PFSK-1 (cell line): ENCODE data around the gene SYTL3.
A peak's percentile ranks its signal among the peaks of the same experiment; 100 is the strongest.

Source experiments
- FOXP2 ChIP-seq: optimal IDR thresholded peaks from 2 replicates; pipeline ENCODE3; 2011; ENCODE audit warnings: borderline replicate concordance, control low read depth, inconsistent platforms; ENCODE audit not compliant: insufficient read depth; ENCODE audit errors: extremely low read length, extremely low read depth
- POLR2AphosphoS5 ChIP-seq: IDR thresholded peaks from 2 replicates; pipeline ENCODE4 v1.6.1; 2012; ENCODE audit warnings: low read depth, mild to moderate bottlenecking, control low read depth, low read length, moderate library complexity
- SIN3A ChIP-seq: IDR thresholded peaks from 2 replicates; pipeline ENCODE4 v1.6.1; 2012; ENCODE audit warnings: mild to moderate bottlenecking, low read length, moderate library complexity, borderline replicate concordance; ENCODE audit not compliant: insufficient read depth
- TAF1 ChIP-seq: IDR thresholded peaks from 2 replicates; pipeline ENCODE4 v1.6.1; 2012; ENCODE audit warnings: low read length, control low read depth, borderline replicate concordance; ENCODE audit not compliant: insufficient read depth
- TF ChIP-seq, protein P1 (sequence below), 2 experiments: IDR thresholded peaks; 2 replicates each; pipeline versions ENCODE4 v1.6.1 to v1.8.0; 2011 to 2012; ENCODE audit warnings: low read depth in 2 of 2, low read length in 2 of 2, control low read depth in 1 of 2, inconsistent platforms in 1 of 2, mild to moderate bottlenecking in 1 of 2, moderate library complexity in 1 of 2; ENCODE audit not compliant: insufficient read depth in 1 of 2

SYTL3 gene

DNA sequence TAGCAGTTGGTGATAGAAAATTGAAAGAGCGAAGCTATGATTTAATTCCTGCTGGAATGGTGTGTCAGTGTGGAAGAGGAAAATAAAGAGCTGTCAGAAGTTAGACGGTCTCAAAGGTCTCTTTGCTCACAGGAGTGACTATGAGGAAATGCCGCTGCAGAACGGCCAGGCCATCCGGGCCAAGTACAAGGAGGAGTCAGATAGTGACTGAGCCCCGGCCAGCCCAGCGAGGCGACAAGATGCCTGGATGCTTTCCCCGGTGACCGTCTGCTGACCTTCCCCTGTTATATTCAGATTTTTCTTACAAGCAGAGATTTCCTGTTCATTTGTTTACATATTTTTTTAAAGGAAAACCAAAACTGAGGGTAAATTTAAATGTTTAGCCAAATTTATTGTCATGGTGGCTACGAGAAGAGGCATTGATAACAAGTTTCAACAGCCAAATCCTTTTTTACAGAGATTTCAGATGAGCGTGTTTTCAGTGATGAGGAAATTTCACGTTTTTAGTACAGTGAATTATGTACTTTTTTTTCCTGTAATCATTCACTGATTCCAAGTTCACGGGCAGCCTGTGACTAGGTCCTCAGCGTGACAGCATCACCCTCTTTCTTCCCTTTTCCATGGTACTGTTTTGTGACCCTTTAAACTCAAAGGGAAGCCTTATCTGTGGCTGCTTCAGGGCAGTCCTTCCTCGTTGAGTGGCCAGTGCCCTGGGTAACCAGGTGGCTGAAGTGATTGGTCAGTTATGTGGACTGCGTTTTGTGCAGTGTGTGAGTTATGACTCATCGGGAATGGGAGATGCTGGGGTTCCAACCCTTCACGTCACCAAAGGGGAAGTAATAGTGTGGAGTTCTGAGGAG, 17.9 kb upstream of the SYTL3 start:
- TF ChIP-seq POLR2AphosphoS5 (no peak), FOXP2 (no peak), SIN3A (no peak)
- TF ChIP-seq, protein P1, sequence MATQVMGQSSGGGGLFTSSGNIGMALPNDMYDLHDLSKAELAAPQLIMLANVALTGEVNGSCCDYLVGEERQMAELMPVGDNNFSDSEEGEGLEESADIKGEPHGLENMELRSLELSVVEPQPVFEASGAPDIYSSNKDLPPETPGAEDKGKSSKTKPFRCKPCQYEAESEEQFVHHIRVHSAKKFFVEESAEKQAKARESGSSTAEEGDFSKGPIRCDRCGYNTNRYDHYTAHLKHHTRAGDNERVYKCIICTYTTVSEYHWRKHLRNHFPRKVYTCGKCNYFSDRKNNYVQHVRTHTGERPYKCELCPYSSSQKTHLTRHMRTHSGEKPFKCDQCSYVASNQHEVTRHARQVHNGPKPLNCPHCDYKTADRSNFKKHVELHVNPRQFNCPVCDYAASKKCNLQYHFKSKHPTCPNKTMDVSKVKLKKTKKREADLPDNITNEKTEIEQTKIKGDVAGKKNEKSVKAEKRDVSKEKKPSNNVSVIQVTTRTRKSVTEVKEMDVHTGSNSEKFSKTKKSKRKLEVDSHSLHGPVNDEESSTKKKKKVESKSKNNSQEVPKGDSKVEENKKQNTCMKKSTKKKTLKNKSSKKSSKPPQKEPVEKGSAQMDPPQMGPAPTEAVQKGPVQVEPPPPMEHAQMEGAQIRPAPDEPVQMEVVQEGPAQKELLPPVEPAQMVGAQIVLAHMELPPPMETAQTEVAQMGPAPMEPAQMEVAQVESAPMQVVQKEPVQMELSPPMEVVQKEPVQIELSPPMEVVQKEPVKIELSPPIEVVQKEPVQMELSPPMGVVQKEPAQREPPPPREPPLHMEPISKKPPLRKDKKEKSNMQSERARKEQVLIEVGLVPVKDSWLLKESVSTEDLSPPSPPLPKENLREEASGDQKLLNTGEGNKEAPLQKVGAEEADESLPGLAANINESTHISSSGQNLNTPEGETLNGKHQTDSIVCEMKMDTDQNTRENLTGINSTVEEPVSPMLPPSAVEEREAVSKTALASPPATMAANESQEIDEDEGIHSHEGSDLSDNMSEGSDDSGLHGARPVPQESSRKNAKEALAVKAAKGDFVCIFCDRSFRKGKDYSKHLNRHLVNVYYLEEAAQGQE (IDR thresholded peaks at IDR 0.05; ENCODE audit: insufficient read depth in 1 of 2, low read depth in 2 of 2, low read length in 2 of 2), result no peak

DNA sequence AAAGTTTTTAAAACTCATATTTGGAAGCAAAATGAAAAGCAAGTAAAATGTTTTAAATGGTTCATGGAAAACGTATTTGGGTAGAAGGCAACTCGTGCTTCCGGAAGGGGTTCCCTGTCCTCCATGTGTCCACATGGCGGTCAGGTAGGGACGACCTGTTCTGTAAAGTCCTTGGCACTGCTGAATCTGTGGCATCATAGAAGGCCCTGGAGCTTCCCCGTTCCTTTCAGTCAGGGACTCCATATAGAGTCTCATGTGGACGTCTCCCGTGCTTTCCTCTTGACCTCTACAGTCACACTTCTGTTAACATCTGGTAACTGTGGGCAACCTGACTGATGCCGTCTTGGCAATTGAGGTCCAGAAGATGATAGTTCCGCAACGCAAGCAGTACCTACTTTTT, 16.7 kb upstream of the SYTL3 start:
- no peak for TF ChIP-seq FOXP2

DNA sequence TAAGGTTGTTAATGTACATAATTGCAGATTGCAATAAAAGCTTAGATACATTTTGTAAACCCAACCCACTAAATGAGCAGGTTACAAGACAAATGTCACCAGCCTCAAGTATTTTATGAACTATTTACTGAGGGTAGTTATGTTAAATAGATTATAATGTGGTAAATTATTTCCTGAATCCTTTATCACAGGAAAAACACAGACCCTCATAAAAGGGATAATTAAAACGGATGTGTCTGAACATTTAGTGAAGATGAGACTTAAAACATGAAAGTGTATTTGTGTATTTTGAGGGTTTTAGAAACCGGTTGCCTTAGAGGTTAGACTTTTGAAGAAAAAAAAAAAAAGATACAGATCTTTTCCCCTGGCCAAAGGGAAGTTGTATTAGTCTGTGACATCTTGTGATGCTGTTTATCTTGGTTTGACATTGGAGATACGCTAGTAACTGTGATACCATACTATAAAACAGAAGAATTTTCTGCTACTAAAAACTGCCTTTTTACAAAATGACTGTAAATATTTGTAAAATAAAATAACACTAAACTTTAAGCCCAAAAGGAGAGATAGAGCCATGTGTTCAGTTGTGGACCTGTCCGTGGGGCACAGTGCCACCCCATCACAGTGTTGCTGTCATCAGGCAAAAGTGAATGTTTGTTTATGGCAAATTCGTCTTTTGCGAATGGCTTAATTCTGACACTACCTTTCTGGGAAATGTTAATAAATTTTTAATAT, 15.0 kb upstream of the SYTL3 start:
- TF ChIP-seq FOXP2 (no peak), POLR2AphosphoS5 (peak; percentile 53; the same call in 1 of the 2 replicates)

DNA sequence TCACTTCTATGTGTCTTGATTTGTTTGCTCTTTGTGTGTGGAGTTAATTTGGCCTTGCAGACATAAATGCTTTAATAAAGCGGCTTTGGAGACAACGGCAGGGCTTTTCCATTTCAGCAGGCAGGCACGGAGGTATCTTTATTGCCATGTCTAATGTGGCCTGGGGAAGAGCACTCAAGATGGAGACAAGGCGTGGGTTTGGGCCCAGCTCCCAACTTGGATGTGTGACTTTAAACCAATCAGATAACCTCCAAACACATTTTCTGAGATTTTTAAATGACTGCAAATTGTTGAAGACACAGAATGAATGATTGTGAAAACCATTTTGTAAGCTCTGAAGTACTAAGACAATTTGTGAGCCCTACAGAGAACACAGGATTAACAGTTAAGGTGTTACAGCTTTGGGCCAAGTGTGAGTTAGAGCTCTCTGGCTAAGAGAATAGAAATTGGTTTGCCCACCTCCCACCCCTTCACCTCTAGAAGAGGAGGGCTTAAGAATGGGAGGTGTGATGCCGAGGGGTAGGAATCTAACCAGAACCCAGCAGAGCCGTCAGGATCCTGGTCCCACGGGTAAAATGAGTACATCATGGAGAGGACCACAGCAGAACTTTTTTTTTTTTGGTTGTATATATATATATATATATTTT, 14.3 kb upstream of the SYTL3 start:
- TF ChIP-seq POLR2AphosphoS5 (peak; percentile 40), TAF1 (no peak)

DNA sequence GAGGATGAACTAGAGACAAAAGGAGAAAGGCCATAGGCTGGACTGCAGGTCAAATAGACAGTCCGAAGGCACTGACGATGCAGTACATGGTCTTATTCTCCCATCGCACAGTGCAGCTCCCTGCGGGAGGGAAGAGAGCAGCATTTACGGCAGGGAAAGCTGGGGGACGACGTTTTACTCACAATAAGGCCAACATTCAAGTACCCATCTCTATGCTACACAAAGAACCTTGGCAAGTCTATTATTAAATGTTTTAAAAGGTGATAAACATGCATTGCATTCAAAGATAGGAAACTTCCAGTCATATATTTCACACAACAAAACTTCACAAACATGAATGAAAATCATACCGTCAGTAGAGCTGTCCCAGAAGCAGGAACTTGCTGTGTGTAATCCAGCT, 13.1 kb upstream of the SYTL3 start:
- TF ChIP-seq TAF1 (no peak), SIN3A (no peak)
- TF ChIP-seq, protein P1 (IDR thresholded peaks at IDR 0.05; ENCODE audit: insufficient read depth in 1 of 2, low read depth in 2 of 2, low read length in 2 of 2), result no peak

DNA sequence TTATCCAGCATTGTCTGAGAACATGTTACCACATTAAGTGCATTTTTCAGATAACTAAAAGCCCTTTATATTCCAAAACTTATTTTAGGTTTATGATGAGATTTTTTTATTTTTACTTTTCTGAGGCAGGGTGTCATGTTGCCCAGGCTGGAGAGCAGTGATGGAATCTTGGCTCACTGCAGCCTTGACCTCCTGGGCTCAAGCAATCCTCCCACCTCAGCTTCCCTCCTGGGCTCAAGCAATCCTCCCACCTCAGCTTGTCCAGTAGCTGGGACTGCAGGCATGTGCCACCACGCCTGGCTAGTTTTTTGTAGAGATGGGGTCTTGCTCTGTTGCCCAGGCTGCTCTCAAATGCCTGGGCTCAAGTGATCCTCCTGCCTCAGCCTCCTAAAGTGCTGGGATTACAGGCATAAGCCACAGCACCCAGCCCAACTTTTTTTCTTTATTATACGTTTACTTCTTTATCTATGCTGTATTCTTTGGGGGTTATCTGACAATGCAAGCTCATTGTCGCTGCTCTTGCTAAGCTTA, 11.5 kb upstream of the SYTL3 start:
- TF ChIP-seq POLR2AphosphoS5 (peak; percentile 7; the same call in 1 of the 2 replicates), SIN3A (no peak)
- TF ChIP-seq, protein P1 (IDR thresholded peaks at IDR 0.05; ENCODE audit: insufficient read depth in 1 of 2, low read depth in 2 of 2, low read length in 2 of 2), result no peak
